ENCODE data around the gene TUBA4A.
"Not testable (repeated sequence)": the region's sequence is repeated elsewhere in the genome, so short reads cannot be mapped to it uniquely, and the experiment has no call there.

TUBA4A gene

DNA sequence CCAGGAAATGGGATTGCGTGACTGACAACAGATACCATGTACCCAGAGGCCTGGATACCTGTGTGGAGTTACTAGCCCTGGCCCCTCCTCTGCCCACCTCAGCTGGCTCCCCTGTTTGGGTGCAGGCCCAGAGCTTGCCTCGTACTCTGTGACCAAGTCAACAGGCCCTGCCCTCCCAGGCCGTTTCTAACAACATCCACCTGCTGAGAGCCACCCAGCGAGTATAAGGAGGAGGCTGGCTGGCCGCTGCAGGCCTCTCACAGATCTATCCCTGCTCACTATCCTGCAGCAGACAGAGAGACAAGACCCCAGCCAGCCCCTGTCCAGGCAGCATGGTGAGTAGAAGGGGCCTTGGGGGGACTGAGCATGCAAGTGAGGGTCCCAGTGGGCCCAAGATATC lies 12.5 kb upstream of the TUBA4A start:
- Histone ChIP-seq H3K4me3 (ENCODE audit: extremely low read depth, insufficient read depth, low read length, poor library complexity, severe bottlenecking) (no peak overlapping the region), H3K9me3 (ENCODE audit: control insufficient read depth, low read length) (no peaks in the 10 kb centered on the region), H3K4me1 (ENCODE audit: control insufficient read depth, insufficient read depth, low read length, poor library complexity, severe bottlenecking) (no peaks in the 10 kb centered on the region), H3K27ac (ENCODE audit: low read depth, low read length, severe bottlenecking) (no peak overlapping the region), H3K36me3 (ENCODE audit: control insufficient read depth, insufficient read depth, low read length) (no peaks in the 10 kb centered on the region)
- 72 to 92% methylated on average over 1 to 4 of the region's 5 CpGs for WGBS, 2 experiments (ENCODE audit: insufficient coverage in 2 of 2)

DNA sequence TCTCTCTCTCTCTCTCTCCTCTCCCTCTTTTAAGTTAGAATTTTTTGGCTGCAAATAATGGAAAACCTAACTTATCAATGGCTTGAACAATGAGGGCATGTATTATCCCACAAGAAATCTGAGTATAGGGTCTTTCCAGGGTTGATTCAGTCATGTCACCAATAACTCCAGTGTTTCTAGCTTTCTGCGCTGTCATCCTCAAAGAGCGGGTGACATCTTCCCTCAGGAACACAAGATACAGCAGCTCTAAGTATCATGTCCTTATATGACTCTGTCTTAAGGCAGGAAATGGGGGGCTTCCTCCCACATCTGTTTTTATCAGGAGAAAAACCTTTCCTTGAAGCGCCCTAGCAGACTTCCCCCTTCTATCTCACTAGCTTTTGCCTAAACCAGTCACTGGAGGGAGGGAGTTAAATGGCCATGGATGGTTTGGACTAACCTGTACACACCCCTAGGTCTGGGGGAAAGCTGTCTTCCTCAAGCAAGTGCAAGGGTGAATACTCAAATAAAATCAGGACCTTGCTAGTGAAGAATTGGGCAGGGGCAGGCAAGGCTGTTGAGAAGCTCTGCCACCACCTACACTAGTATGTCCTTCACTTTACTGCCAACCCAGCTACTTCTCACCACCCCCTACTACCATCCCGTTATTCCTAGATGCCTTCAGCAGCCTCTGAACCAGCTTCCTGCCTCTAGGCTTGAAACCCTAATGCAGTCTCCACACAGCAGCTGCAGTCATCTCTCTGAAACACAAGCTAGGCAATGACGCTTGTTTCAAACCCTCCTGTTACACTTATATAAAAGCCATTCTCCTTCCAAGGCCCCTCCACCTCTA lies 7.5 kb upstream of the TUBA4A start:
- H3K27ac ChIP-seq (ENCODE audit: low read depth, low read length, severe bottlenecking): no peak overlapping the region
- H3K36me3 ChIP-seq (ENCODE audit: control insufficient read depth, insufficient read depth, low read length): no peaks in the 10 kb centered on the region
- 83 to 85% methylated on average over 2 to 4 of the region's 5 CpGs for WGBS, 2 experiments (ENCODE audit: insufficient coverage in 2 of 2)
- no peaks in the 10 kb centered on the region for H3K9me3 ChIP-seq (ENCODE audit: control insufficient read depth, low read length)
- H3K4me1 ChIP-seq (ENCODE audit: control insufficient read depth, insufficient read depth, low read length, poor library complexity, severe bottlenecking): no peaks in the 10 kb centered on the region
- H3K4me3 ChIP-seq (ENCODE audit: extremely low read depth, insufficient read depth, low read length, poor library complexity, severe bottlenecking): no peak overlapping the region

DNA sequence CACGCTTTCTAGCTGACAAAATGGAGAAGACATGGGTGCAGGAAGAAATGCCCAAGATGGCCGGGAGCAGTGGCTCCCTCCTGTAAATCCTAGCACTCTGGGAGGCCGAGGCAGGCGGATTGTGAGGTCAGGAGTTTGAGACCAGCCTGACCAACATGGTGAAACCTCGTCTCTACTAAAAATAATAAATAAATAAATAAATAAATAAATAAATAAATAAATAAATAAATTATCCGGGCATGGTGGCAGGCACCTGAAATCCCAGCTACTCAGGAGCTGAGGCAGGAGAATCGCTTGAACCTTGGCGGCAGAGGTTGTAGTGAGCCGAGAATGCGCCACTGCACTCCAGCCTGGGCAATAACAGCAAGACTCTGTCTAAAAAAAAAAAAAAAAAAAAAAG lies 5.2 kb upstream of the TUBA4A start:
- H3K4me3 ChIP-seq (ENCODE audit: extremely low read depth, insufficient read depth, low read length, poor library complexity, severe bottlenecking); H3K9me3 ChIP-seq (ENCODE audit: control insufficient read depth, low read length); H3K27ac ChIP-seq (ENCODE audit: low read depth, low read length, severe bottlenecking); H3K36me3 ChIP-seq (ENCODE audit: control insufficient read depth, insufficient read depth, low read length); H3K4me1 ChIP-seq (ENCODE audit: control insufficient read depth, insufficient read depth, low read length, poor library complexity, severe bottlenecking): not testable (repeated sequence)
- WGBS, 2 experiments (ENCODE audit: insufficient coverage in 2 of 2): 87 to 92% methylated on average over 5 to 7 of the region's 10 CpGs

DNA sequence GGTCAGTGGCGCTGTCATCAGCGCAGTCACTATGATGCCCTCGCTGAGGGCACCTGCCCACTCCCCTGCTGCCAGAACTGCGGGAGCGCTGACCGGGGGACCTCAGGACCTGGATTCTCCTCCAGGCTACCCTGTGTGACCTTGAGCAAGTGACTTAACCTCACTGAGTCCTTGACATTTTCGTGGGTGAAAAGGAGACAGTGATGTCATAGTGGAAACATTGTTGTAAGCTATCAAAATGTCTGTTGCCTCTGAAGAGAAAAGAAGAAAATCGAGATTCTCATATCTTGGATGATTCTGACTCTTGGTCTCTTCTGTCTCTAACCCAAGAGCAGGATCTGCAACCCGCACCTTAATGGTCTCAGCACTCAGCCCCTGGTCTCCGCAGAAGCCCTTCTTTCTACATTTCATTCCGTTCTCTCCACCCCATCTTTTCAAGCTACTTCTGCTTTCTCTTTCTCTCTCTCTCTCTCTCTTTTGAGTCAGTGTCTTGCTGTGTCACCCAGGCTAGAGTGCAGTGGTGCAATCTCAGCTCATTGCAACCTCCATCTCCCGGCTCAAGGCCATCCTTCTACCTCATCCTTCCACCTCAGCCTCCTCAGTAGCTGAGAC lies 978 bp upstream of the TUBA4A start:
- Histone ChIP-seq H3K27ac (ENCODE audit: low read depth, low read length, severe bottlenecking) (no peak overlapping the region), H3K9me3 (ENCODE audit: control insufficient read depth, low read length) (no peaks in the 10 kb centered on the region), H3K4me1 (ENCODE audit: control insufficient read depth, insufficient read depth, low read length, poor library complexity, severe bottlenecking) (peaks cover 27% of the 10 kb centered on the region), H3K4me3 (ENCODE audit: extremely low read depth, insufficient read depth, low read length, poor library complexity, severe bottlenecking) (peak overlapping the region; percentile 34), H3K36me3 (ENCODE audit: control insufficient read depth, insufficient read depth, low read length) (no peaks in the 10 kb centered on the region)
- 29 to 34% methylated on average over 11 to 12 of the region's 12 CpGs for WGBS, 2 experiments (ENCODE audit: insufficient coverage in 2 of 2)

DNA sequence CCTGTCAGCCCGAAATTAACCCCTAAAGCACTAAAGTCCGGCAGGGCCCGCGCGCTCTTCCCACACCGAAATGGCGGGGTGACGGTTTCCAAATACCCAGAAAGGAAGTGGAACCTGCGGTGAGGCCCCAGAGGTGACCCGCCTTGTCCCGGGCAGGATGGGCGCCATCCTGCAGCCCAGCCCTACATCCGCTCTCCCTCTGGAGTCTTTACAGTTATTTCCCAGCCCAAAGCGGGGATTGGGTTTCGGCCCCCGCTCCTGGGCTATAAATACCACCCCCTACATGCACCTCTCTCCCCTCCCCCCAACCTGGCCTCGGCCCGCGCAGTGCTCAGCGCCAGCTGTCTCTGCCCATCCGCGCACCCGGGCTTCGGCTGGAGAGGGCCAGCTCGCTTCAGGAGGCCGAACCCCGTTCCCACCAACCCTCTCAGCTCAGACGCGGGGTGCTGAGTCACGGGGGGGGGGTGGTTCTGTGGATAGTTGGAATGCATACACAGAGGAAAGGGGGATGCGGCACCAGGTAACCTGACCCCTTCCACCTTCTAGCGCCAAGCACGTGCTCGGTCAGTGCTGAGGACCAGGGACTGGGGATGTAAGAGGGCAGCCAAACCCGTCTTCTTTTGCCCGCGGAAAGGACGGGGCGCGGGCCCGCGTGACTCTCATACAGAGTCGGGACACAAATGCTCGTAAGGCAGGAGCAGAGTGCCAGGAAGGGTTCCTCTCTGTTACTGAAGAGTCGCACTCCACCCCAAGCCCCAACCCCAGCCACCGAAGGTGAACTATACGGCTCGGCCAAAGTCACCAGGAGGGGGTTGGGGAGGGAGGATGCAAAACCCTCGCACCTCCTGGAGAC lies 592 bp downstream of the TUBA4A start, which contains the start of gene TUBA4B:
TUBA4B (plus strand) TSS at position 344 of the 853 bp plus-strand sequence; CDS start at position 509, 165 bp downstream.
- H3K27ac ChIP-seq (ENCODE audit: low read depth, low read length, severe bottlenecking): no peak within 1 kb of the TSS
- H3K9me3 ChIP-seq (ENCODE audit: control insufficient read depth, low read length): no peaks in the 10 kb centered on the region
- peaks cover 4% of the 10 kb centered on the region for H3K36me3 ChIP-seq (ENCODE audit: control insufficient read depth, insufficient read depth, low read length)
- peaks cover 38% of the 10 kb centered on the region for H3K4me1 ChIP-seq (ENCODE audit: control insufficient read depth, insufficient read depth, low read length, poor library complexity, severe bottlenecking)
- H3K4me3 ChIP-seq (ENCODE audit: extremely low read depth, insufficient read depth, low read length, poor library complexity, severe bottlenecking): peak within 1 kb of the TSS; percentile 34
- 2% methylated on average over 17 to 34 of the region's 49 CpGs for WGBS, 2 experiments (ENCODE audit: insufficient coverage in 2 of 2)

DNA sequence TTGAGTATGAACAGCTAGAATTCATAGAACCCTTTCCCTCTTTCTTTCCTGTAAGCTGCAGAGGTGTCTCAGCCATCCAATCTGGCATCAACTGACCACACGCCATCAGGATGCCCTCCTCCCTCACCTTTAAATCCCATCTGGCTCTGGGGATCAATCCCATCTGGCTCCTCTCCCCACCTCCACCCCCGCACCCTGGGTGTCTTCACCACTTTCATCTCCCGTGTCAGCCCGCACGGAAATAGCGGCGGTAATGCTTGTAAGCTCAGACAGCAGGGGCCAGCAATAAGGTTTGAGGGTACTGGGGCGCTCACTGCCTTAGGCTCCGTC lies 1.2 kb downstream of the TUBA4A start:
- no peak overlapping the region for H3K4me3 ChIP-seq (ENCODE audit: extremely low read depth, insufficient read depth, low read length, poor library complexity, severe bottlenecking)
- WGBS, 2 experiments (ENCODE audit: insufficient coverage in 2 of 2): 11 to 19% methylated on average over 9 of the region's 9 CpGs

DNA sequence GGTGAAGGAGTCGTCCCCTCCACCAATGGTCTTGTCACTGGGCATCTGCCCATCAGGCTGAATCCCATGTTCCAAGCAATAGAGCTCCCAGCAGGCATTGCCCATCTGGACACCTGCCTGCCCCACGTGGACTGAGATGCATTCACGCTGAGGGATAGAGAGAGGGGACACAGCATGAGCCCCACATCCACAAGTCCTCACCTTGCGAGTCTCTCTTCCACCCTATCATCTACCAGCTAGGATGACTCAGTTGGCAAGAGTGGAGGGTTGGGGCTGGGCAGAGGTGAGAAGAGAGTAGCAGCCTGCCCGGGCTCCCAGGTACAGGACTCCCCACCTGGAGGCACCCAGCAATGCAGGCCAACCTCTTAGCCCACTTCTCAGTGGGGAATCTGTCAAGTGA lies 1.6 kb downstream of the TUBA4A start:
- H3K9me3 ChIP-seq (ENCODE audit: control insufficient read depth, low read length): no peaks in the 10 kb centered on the region
- H3K4me1 ChIP-seq (ENCODE audit: control insufficient read depth, insufficient read depth, low read length, poor library complexity, severe bottlenecking): peaks cover 38% of the 10 kb centered on the region
- no peak overlapping the region for H3K4me3 ChIP-seq (ENCODE audit: extremely low read depth, insufficient read depth, low read length, poor library complexity, severe bottlenecking)
- H3K36me3 ChIP-seq (ENCODE audit: control insufficient read depth, insufficient read depth, low read length): peaks cover 14% of the 10 kb centered on the region
- 51 to 60% methylated on average over 2 to 4 of the region's 5 CpGs for WGBS, 2 experiments (ENCODE audit: insufficient coverage in 2 of 2)
- no peak overlapping the region for H3K27ac ChIP-seq (ENCODE audit: low read depth, low read length, severe bottlenecking)

More for the DNA sequence above, 1.2 kb downstream of the TUBA4A start:
- Histone ChIP-seq H3K36me3 (ENCODE audit: control insufficient read depth, insufficient read depth, low read length) (peaks cover 9% of the 10 kb centered on the region), H3K4me1 (ENCODE audit: control insufficient read depth, insufficient read depth, low read length, poor library complexity, severe bottlenecking) (peaks cover 38% of the 10 kb centered on the region), H3K9me3 (ENCODE audit: control insufficient read depth, low read length) (no peaks in the 10 kb centered on the region), H3K27ac (ENCODE audit: low read depth, low read length, severe bottlenecking) (no peak overlapping the region)

DNA sequence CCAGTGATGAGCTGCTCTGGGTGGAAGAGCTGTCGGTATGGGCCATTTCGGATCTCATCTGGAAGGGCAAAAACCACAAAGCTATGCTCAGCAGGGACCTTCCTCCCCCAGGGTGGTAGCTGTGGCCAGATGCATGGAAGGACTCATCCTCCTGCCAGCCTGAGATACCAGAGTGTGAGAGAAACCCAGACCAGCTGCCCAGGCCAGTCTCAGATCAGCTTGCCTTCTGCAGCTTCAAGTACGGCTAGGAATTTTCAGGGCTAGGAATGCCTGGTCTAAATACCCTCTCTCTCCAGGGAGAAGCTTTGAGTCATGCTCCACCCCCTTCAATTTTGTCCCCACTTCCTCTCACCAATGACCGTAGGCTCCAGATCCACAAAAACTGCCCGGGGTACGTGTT lies 2.1 kb downstream of the TUBA4A start:
- Histone ChIP-seq H3K4me3 (ENCODE audit: extremely low read depth, insufficient read depth, low read length, poor library complexity, severe bottlenecking) (no peak overlapping the region), H3K27ac (ENCODE audit: low read depth, low read length, severe bottlenecking) (no peak overlapping the region), H3K4me1 (ENCODE audit: control insufficient read depth, insufficient read depth, low read length, poor library complexity, severe bottlenecking) (peaks cover 38% of the 10 kb centered on the region), H3K9me3 (ENCODE audit: control insufficient read depth, low read length) (no peaks in the 10 kb centered on the region), H3K36me3 (ENCODE audit: control insufficient read depth, insufficient read depth, low read length) (peaks cover 18% of the 10 kb centered on the region)
- WGBS, 2 experiments (ENCODE audit: insufficient coverage in 2 of 2): 67 to 86% methylated on average over 1 to 6 of the region's 6 CpGs

DNA sequence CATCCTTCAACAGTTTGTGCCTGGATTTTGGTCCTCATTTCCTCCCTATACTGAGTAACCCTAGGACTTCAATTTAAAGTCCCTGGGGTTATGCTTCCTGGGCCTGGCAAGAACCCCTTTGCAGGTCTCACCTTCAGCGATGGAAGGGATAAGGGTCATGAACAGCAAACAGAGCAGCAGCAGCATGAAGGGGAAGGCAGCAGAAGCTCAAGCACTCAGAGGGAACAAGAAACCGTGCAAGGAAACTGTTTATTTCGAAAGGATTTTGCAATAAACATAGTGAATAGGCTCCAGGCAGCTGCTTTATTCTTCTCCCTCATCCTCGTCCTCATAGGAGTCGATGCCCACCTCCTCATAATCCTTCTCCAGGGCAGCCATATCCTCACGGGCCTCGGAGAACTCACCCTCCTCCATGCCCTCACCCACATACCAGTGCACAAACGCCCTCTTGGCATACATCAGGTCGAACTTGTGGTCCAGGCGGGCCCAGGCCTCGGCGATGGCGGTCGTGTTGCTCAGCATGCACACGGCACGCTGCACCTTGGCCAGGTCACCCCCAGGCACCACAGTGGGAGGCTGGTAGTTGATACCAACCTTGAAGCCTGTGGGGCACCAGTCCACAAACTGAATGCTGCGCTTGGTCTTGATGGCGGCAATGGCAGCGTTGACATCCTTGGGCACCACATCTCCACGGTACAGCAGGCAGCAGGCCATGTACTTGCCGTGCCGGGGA lies 3.5 kb downstream of the TUBA4A start:
- H3K9me3 ChIP-seq (ENCODE audit: control insufficient read depth, low read length): no peaks in the 10 kb centered on the region
- 92 to 94% methylated on average over 22 of the region's 22 CpGs for WGBS, 2 experiments (ENCODE audit: insufficient coverage in 2 of 2)
- peak overlapping the region; percentile 85 for H3K27ac ChIP-seq (ENCODE audit: low read depth, low read length, severe bottlenecking)
- no peak overlapping the region for H3K4me3 ChIP-seq (ENCODE audit: extremely low read depth, insufficient read depth, low read length, poor library complexity, severe bottlenecking)
- peaks cover 18% of the 10 kb centered on the region for H3K36me3 ChIP-seq (ENCODE audit: control insufficient read depth, insufficient read depth, low read length)
- peaks cover 42% of the 10 kb centered on the region for H3K4me1 ChIP-seq (ENCODE audit: control insufficient read depth, insufficient read depth, low read length, poor library complexity, severe bottlenecking)
